Upper lobe of left lung (tissue), 6 donors: Measurements from ENCODE around the gene TMEM132D. TPM values are rescaled to one million over a fixed set of nuclear protein-coding genes. Genes with fewer than 3 reads are reported as not detected.

Source experiments
- ATAC-seq, 2 donors: fragments of 200-7000 bp; cut with Tn5 transposase; one replicate each; pipeline ENCODE4 v1.9.1; 2022; ENCODE audit warnings: mild to moderate bottlenecking in 2 of 2, moderate library complexity in 2 of 2; ENCODE audit not compliant: low FRiP score in 2 of 2
- DNase-seq, 2 donors: peaks; one replicate each; pipeline ENCODE4 v3.0.0-alpha.2; 2019 to 2020
- H3K27ac ChIP-seq, 4 donors: fragments of 200-600 bp; sonication (generic); one replicate each; pipeline ENCODE4 v1.5.1; 2016 to 2019
- H3K27me3 ChIP-seq, 4 donors: fragments of 200-600 bp; sonication (generic); one replicate each; pipeline ENCODE4 v1.5.1; 2017 to 2019
- H3K36me3 ChIP-seq, 4 donors: fragments of 200-600 bp; sonication (generic); one replicate each; pipeline ENCODE4 v1.5.1; 2016 to 2019
- H3K4me1 ChIP-seq, 4 donors: fragments of 200-600 bp; sonication (generic); one replicate each; pipeline ENCODE4 v1.5.1; 2018 to 2019
- H3K4me3 ChIP-seq, 4 donors: fragments of 200-600 bp; sonication (generic); one replicate each; pipeline ENCODE4 v1.5.1; 2017 to 2019; ENCODE audit warnings: mild to moderate bottlenecking in 2 of 4, moderate library complexity in 1 of 4
- H3K9me3 ChIP-seq, 4 donors: fragments of 200-600 bp; sonication (generic); one replicate each; pipeline ENCODE4 v1.5.1; 2018 to 2019
- EP300 ChIP-seq, 4 donors: sonication (generic); formaldehyde crosslinking; IDR thresholded peaks; one replicate each; pipeline ENCODE4 v1.5.1; 2017; ENCODE audit warnings: antibody characterized with exemption in 4 of 4, control low read depth in 2 of 4
- POLR2A ChIP-seq, 4 donors: fragments of 450-650 bp; IDR thresholded peaks; one replicate each; pipeline ENCODE4 v1.5.1; 2016 to 2017; ENCODE audit warnings: antibody characterized with exemption in 4 of 4, mild to moderate bottlenecking in 2 of 4
- POLR2AphosphoS5 ChIP-seq, 2 donors: sonication (generic); formaldehyde crosslinking; IDR thresholded peaks; one replicate each; pipeline ENCODE4 v1.5.1; 2017; ENCODE audit warnings: antibody characterized with exemption in 2 of 2
- WGBS, 2 donors: methylation state at CpG; one replicate each; pipeline ENCODE4 v1.1.5; 2017 to 2018; 5-methylcytosine and 5-hydroxymethylcytosine counted together
- total RNA-seq, 6 donors: library from RNA; depleted of rRNA in 4 of 6; stranded (reverse); fragments of >200 nt in 4 of 6; gene quantifications; one replicate each; pipeline versions ENCODE4 v1.1.0 to v1.2.1, GENCODE V29; 2016 to 2021
- TF ChIP-seq, protein P1 (sequence below), 6 experiments: fragments of 450-650 bp in 4 of 6; fragments of 200-600 bp in 2 of 6; sonication (generic) in 2 of 6; IDR thresholded peaks; one replicate each; pipeline ENCODE4 v1.5.1; 2016 to 2019; ENCODE audit warnings: antibody characterized with exemption in 6 of 6
- donor health status: DM: no; HTN: no; CAD: no; lungs with moderate emphysema.
- donor health status: DM: no; HTN: yes; CAD: no; lungs with severe emphysema.

The TMEM132D gene
- total RNA-seq, 6 donors from 2014 or later: 0.30 to 1.0 (median 0.79) TPM; not detected in 1

DNA sequence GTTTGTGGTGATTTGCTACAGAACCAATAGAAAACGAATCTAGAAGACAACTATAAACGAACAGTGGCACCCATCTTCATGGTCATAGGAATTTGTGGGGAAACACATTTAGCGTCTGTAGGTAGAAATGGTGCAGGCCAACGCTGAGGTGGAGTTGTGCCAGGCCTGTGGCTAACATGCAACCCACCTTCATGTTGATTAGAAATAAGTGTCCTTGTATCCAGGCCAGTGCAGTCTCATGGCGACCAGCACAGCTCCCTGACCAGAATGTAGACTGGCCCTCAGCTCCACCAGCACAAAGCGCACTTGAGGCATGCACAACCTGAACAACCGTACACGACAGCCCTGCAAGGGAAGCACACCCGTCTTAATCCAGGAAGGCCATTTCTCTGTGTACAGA is 187.0 kb downstream of the TMEM132D start:
- Histone ChIP-seq H3K4me3 (no peak overlapping the region), H3K9me3 (no peaks in the 10 kb centered on the region), H3K27me3 (no peaks in the 10 kb centered on the region), H3K4me1 (no peaks in the 10 kb centered on the region), H3K27ac (no peak overlapping the region), H3K36me3 (no peaks in the 10 kb centered on the region)
- TF ChIP-seq POLR2A (IDR thresholded peaks at IDR 0.05) (no peak), POLR2AphosphoS5 (IDR thresholded peaks at IDR 0.05) (no peak), EP300 (IDR thresholded peaks at IDR 0.05) (no peak)
- TF ChIP-seq, protein P1, sequence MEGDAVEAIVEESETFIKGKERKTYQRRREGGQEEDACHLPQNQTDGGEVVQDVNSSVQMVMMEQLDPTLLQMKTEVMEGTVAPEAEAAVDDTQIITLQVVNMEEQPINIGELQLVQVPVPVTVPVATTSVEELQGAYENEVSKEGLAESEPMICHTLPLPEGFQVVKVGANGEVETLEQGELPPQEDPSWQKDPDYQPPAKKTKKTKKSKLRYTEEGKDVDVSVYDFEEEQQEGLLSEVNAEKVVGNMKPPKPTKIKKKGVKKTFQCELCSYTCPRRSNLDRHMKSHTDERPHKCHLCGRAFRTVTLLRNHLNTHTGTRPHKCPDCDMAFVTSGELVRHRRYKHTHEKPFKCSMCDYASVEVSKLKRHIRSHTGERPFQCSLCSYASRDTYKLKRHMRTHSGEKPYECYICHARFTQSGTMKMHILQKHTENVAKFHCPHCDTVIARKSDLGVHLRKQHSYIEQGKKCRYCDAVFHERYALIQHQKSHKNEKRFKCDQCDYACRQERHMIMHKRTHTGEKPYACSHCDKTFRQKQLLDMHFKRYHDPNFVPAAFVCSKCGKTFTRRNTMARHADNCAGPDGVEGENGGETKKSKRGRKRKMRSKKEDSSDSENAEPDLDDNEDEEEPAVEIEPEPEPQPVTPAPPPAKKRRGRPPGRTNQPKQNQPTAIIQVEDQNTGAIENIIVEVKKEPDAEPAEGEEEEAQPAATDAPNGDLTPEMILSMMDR (IDR thresholded peaks at IDR 0.05): no peak
- ATAC-seq (no peak), DNase-seq (no peak)
- WGBS, 2 donors: 85 to 88% methylated on average over 9 of the region's 9 CpGs

DNA sequence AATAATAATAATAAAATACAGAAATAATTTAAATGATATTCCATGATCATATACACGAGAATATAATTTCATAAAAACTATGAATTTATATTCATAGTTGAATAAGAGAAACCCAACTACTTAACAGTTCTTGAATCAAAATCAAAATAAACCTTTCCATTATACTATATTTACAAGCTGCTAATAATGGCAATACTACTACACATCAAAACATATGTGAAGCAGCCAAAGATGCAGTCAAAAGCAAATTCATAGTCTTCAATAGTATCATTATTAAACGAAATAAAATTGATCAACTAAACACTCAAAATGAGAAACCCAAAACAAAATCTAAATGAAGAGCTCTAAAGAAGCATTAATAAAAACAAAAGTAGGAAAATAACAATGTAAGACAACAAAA is 197.1 kb downstream of the TMEM132D start:
- 84 to 86% methylated on average over 2 of the region's 2 CpGs for WGBS, 2 donors
- TF ChIP-seq POLR2AphosphoS5 (IDR thresholded peaks at IDR 0.05): no peak
- TF ChIP-seq POLR2A (IDR thresholded peaks at IDR 0.05): no peak
- no peak for TF ChIP-seq EP300 (IDR thresholded peaks at IDR 0.05)
- TF ChIP-seq, protein P1 (IDR thresholded peaks at IDR 0.05): no peak

DNA sequence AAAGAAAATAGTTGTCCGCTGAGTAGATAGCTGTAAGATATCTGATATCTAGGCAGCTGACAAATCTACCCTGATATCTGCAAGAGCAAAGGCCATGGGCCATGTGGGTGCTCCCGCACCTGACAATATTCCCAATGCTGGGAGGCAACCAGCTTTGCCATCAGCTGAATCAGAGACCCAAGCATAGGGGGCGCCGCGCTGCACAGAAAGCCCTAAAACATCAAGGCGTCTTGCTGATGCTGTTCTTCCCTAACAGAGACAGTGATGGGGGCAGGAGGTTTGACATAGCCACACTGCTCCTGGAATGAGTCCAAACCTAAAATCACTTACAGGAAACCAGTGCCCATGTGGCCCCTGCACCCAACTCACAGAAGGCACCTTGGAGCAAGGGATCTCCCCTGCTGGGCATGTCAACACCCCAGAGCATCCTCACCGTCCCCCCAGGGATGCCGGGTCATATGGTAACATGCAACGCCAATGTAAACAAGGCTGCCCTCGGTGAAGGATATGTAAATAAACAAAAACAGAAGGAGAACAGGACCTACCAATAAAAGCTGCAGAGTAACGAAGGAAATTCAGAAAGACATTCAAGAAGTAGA is 199.5 kb downstream of the TMEM132D start:
- Histone ChIP-seq H3K36me3 (no peaks in the 10 kb centered on the region), H3K9me3 (peaks cover 5 to 30% (median 10%) of the 10 kb centered on the region in 4 donors), H3K4me3 (no peak overlapping the region), H3K27ac (no peak overlapping the region), H3K27me3 (no peaks in the 10 kb centered on the region), H3K4me1 (no peaks in the 10 kb centered on the region)
- DNase-seq: no peak
- ATAC-seq: no peak
- no peak for TF ChIP-seq POLR2A (IDR thresholded peaks at IDR 0.05)
- no peak for TF ChIP-seq EP300 (IDR thresholded peaks at IDR 0.05)
- TF ChIP-seq, protein P1 (IDR thresholded peaks at IDR 0.05): no peak
- TF ChIP-seq POLR2AphosphoS5 (IDR thresholded peaks at IDR 0.05): no peak
- 32 to 45% methylated on average over 8 to 11 of the region's 11 CpGs for WGBS, 2 donors

More for the DNA sequence above, 197.1 kb downstream of the TMEM132D start:
- Histone ChIP-seq H3K4me3 (no peak overlapping the region), H3K27ac (no peak overlapping the region), H3K27me3 (no peaks in the 10 kb centered on the region), H3K4me1 (no peaks in the 10 kb centered on the region), H3K36me3 (no peaks in the 10 kb centered on the region), H3K9me3 (peaks cover 5 to 30% (median 10%) of the 10 kb centered on the region in 4 donors)
- DNase-seq: no peak
- ATAC-seq: no peak

DNA sequence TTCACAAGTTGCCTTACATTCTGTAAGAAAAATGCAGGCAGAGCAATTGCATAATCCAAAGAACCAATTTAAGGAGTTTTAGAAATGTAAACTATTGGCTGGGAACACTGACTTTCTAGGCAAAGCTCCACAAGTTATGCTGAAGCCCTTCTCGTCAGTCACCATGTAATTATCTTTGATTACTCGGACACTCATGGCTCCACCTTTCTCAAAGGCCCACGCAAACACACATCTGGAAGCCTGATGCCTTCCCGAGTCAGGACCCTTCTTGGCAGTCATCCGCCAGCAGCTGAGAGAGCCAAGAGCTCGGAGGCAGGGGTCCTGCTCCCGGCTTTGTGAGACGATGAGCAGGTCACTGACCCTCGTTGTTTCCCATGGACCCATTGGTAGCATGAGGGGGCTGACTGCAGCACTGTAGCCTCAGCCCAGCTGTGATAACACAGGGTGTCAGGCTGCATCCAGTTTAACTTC is 202.2 kb downstream of the TMEM132D start:
- H3K27me3 ChIP-seq: no peaks in the 10 kb centered on the region
- TF ChIP-seq, protein P1 (IDR thresholded peaks at IDR 0.05): no peak
- TF ChIP-seq POLR2AphosphoS5 (IDR thresholded peaks at IDR 0.05) (no peak), POLR2A (IDR thresholded peaks at IDR 0.05) (no peak), EP300 (IDR thresholded peaks at IDR 0.05) (no peak)
- no peak for DNase-seq
- H3K27ac ChIP-seq: no peak overlapping the region
- ATAC-seq: no peak
- H3K9me3 ChIP-seq: peaks cover 0 to 14% (median 6%) of the 10 kb centered on the region in 4 donors
- no peak overlapping the region for H3K4me3 ChIP-seq
- H3K4me1 ChIP-seq: no peaks in the 10 kb centered on the region
- 41 to 73% methylated on average over 9 of the region's 9 CpGs for WGBS, 2 donors
- H3K36me3 ChIP-seq: no peaks in the 10 kb centered on the region

DNA sequence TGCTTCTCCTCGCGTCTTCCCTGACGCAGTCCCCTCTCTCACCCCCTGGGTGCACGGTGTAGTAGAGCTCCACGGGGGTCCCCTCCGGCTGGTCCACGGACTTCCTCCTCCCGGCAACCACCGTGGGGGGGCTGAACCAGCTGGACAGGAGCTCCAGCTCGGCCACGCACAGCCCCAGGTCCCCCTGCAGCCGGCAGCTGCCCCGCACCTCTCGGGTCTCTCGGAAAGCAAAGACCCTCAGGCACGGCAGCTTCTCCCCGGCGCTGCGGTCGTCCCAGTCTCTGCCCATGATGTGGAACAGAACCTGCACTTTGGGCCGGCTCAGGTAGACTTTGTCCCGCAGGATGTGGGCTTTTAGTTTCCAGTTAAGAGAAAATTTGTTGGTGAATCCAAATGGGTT is 203.8 kb downstream of the TMEM132D start:
- no peak for ATAC-seq
- Histone ChIP-seq H3K4me3 (no peak overlapping the region), H3K27ac (no peak overlapping the region), H3K4me1 (no peaks in the 10 kb centered on the region), H3K9me3 (peaks cover 0 to 5% (median 0%) of the 10 kb centered on the region in 4 donors), H3K27me3 (no peaks in the 10 kb centered on the region), H3K36me3 (no peaks in the 10 kb centered on the region)
- 94 to 96% methylated on average over 13 to 22 of the region's 22 CpGs for WGBS, 2 donors
- peak in 1 of 2 donors; percentile 81 for DNase-seq
- TF ChIP-seq, protein P1 (IDR thresholded peaks at IDR 0.05): no peak
- no peak for TF ChIP-seq POLR2AphosphoS5 (IDR thresholded peaks at IDR 0.05)
- TF ChIP-seq EP300 (IDR thresholded peaks at IDR 0.05): no peak
- no peak for TF ChIP-seq POLR2A (IDR thresholded peaks at IDR 0.05)
